H1 (cell line): ENCODE measurements around the gene PPM1D. TPM values are rescaled to one million over a fixed set of nuclear protein-coding genes. Genes with fewer than 3 reads are reported as not detected.
"Not testable (repeated sequence)": the region's sequence is repeated elsewhere in the genome, so short reads cannot be mapped to it uniquely, and the experiment has no call there.

Experiments
- CTCF ChIA-PET: fragments of 300-600 bp; sonication (Branson Sonifier 250); formaldehyde crosslinking; loops from one replicate; lab custom pipeline; 2021; ENCODE audit not compliant: partially characterized antibody; lab: Charles Lee
- POLR2A ChIA-PET: fragments of 300-600 bp; sonication (Branson Sonifier 250); formaldehyde crosslinking; loops from one replicate; lab custom pipeline; 2021; ENCODE audit warnings: inconsistent platforms; ENCODE audit not compliant: partially characterized antibody; lab: Charles Lee
- DNase-seq, 2 experiments: peaks; one replicate each; pipeline versions ENCODE4 v3.0.0 to v3.0.0-alpha.2; 2010 to 2022; ENCODE audit warnings: low spot score in 2 of 2, low read depth in 1 of 2, mixed read lengths in 1 of 2
- FAIRE-seq: peaks from 2 replicates; lab custom pipeline; 2011; peaks lifted over from hg19 to GRCh38; lab: Jason Lieb, UNC
- H2AFZ ChIP-seq: 2 replicates; pipeline ENCODE4 v1.8.1; 2012; ENCODE audit warnings: low read length, inconsistent platforms
- H2AK5ac ChIP-seq: 2 replicates; pipeline ENCODE4 v1.6.1; 2013; ENCODE audit warnings: low read depth, low read length
- H2BK120ac ChIP-seq: replicated peaks from 2 replicates; pipeline ENCODE3; 2013; ENCODE audit warnings: low read depth, low read length, inconsistent platforms
- H2BK12ac ChIP-seq: 2 replicates; pipeline ENCODE4 v1.6.1; 2013; ENCODE audit warnings: low read depth, low read length
- H2BK15ac ChIP-seq: 2 replicates; pipeline ENCODE4 v1.6.1; 2013; ENCODE audit warnings: low read length
- H2BK20ac ChIP-seq: 2 replicates; pipeline ENCODE4 v1.6.1; 2013; ENCODE audit warnings: low read length
- H2BK5ac ChIP-seq: 2 replicates; pipeline ENCODE4 v1.6.1; 2013; ENCODE audit warnings: low read depth, low read length
- H3K14ac ChIP-seq: 2 replicates; pipeline ENCODE4 v1.6.1; 2013; ENCODE audit warnings: inconsistent platforms; ENCODE audit not compliant: insufficient read length
- H3K18ac ChIP-seq: 2 replicates; pipeline ENCODE4 v1.6.1; 2013; ENCODE audit warnings: low read length; ENCODE audit errors: extremely low read depth
- H3K23ac ChIP-seq: 2 replicates; pipeline ENCODE4 v1.6.1; 2013; ENCODE audit warnings: inconsistent platforms; ENCODE audit not compliant: insufficient read length
- H3K23me2 ChIP-seq: 2 replicates; pipeline ENCODE4 v1.6.1; 2013; ENCODE audit warnings: low read depth, low read length
- H3K27ac ChIP-seq: 2 replicates; pipeline ENCODE4 v1.6.1; 2011; ENCODE audit warnings: low read depth, low read length, inconsistent platforms
- H3K27me3 ChIP-seq, 4 experiments: replicated peaks in 1 of 4; 1 replicate in 1 of 4; 2 replicates in 3 of 4; pipeline versions ENCODE4 v1.6.1 to v1.8.1; 2011 to 2013; ENCODE audit warnings: low read length in 3 of 4, mild to moderate bottlenecking in 3 of 4, inconsistent platforms in 2 of 4, mixed read lengths in 2 of 4, moderate library complexity in 1 of 4; ENCODE audit not compliant: control insufficient read depth in 3 of 4, insufficient read depth in 3 of 4; ENCODE audit errors: extremely low read depth in 1 of 4
- H3K36me3 ChIP-seq, 4 experiments: 2 replicates each; pipeline versions ENCODE4 v1.6.1 to v1.8.1; 2011 to 2013; ENCODE audit warnings: mild to moderate bottlenecking in 4 of 4, low read length in 3 of 4, moderate library complexity in 2 of 4, control low read depth in 1 of 4, inconsistent platforms in 1 of 4; ENCODE audit not compliant: insufficient read depth in 4 of 4, control insufficient read depth in 2 of 4
- H3K4ac ChIP-seq: replicated peaks from 2 replicates; pipeline ENCODE3; 2013; ENCODE audit warnings: low read length, low read depth, mixed read lengths, inconsistent platforms; ENCODE audit not compliant: insufficient read length
- H3K4me1 ChIP-seq, 4 experiments: replicated peaks in 1 of 4; 1 replicate in 1 of 4; 2 replicates in 3 of 4; pipeline versions ENCODE4 v1.6.1 to v1.8.1; 2011 to 2013; ENCODE audit warnings: low read length in 3 of 4, inconsistent platforms in 2 of 4, mixed read lengths in 1 of 4; ENCODE audit not compliant: insufficient read depth in 4 of 4, control insufficient read depth in 3 of 4
- H3K4me2 ChIP-seq, 2 experiments: 2 replicates each; pipeline versions ENCODE4 v1.6.1 to v1.8.1; 2011 to 2013; ENCODE audit warnings: low read depth in 2 of 2, low read length in 2 of 2, control low read depth in 1 of 2, inconsistent platforms in 1 of 2, mild to moderate bottlenecking in 1 of 2; ENCODE audit not compliant: insufficient read depth in 1 of 2
- H3K4me3 ChIP-seq, 4 experiments: fragments of 200-600, 300-600 bp in 1 of 4; sonication (generic), shearing (Covaris generic), sonication (Bioruptor Twin) in 1 of 4; 2 replicates each; pipeline versions ENCODE4 v1.5.1 to v1.8.1; 2011 to 2016; ENCODE audit warnings: low read length in 4 of 4, low read depth in 3 of 4, control low read depth in 2 of 4, inconsistent platforms in 2 of 4, mild to moderate bottlenecking in 2 of 4, mixed read lengths in 1 of 4, moderate library complexity in 1 of 4; ENCODE audit not compliant: insufficient read depth in 2 of 4; ENCODE audit errors: extremely low read depth in 1 of 4
- H3K56ac ChIP-seq: replicated peaks from 2 replicates; pipeline ENCODE3; 2013; ENCODE audit warnings: low read depth, mild to moderate bottlenecking, mixed read lengths, low read length, inconsistent platforms; ENCODE audit not compliant: insufficient read length
- H3K79me1 ChIP-seq: 2 replicates; pipeline ENCODE4 v1.6.1; 2013; ENCODE audit warnings: low read depth, low read length, control low read depth
- H3K79me2 ChIP-seq, 2 experiments: 2 replicates each; pipeline versions ENCODE4 v1.6.1 to v1.8.1; 2012 to 2013; ENCODE audit warnings: low read length in 2 of 2, mild to moderate bottlenecking in 2 of 2, inconsistent platforms in 1 of 2; ENCODE audit not compliant: insufficient read depth in 2 of 2, control insufficient read depth in 1 of 2
- H3K9ac ChIP-seq, 4 experiments: replicated peaks in 1 of 4; 1 replicate in 1 of 4; 2 replicates in 3 of 4; pipeline versions ENCODE4 v1.6.1 to v1.8.1; 2011 to 2013; ENCODE audit warnings: low read depth in 3 of 4, low read length in 3 of 4, control low read depth in 2 of 4, mild to moderate bottlenecking in 2 of 4, moderate library complexity in 2 of 4, inconsistent platforms in 1 of 4; ENCODE audit errors: extremely low read depth in 1 of 4
- H3K9me3 ChIP-seq, 2 experiments: 2 replicates each; pipeline versions ENCODE4 v1.6.1 to v1.8.1; 2012 to 2013; ENCODE audit warnings: mild to moderate bottlenecking in 2 of 2, moderate library complexity in 2 of 2, control low read depth in 1 of 2, inconsistent platforms in 1 of 2, low read depth in 1 of 2, low read length in 1 of 2, mixed read lengths in 1 of 2; ENCODE audit not compliant: insufficient read depth in 2 of 2
- H4K20me1 ChIP-seq, 2 experiments: replicated peaks in 1 of 2; 2 replicates each; pipeline versions ENCODE3 to v1.8.1; 2011 to 2013; ENCODE audit warnings: inconsistent platforms in 2 of 2, low read length in 2 of 2, mild to moderate bottlenecking in 1 of 2; ENCODE audit not compliant: insufficient read depth in 2 of 2, control insufficient read depth in 1 of 2
- H4K5ac ChIP-seq: 2 replicates; pipeline ENCODE4 v1.6.1; 2013; ENCODE audit warnings: low read length, low read depth, mixed read lengths, inconsistent platforms; ENCODE audit not compliant: insufficient read length
- H4K8ac ChIP-seq: 2 replicates; pipeline ENCODE4 v1.8.0; 2013; ENCODE audit warnings: mild to moderate bottlenecking, moderate library complexity, low read length, inconsistent platforms; ENCODE audit not compliant: insufficient read depth; ENCODE audit errors: extremely low read depth
- H4K91ac ChIP-seq: replicated peaks from 2 replicates; pipeline ENCODE3; 2013; ENCODE audit warnings: low read length, mixed read lengths, inconsistent platforms; ENCODE audit not compliant: insufficient read length
- WGBS, 2 experiments: shearing (Covaris generic) in 1 of 2; methylation state at CpG; one replicate each; pipeline versions ENCODE4 v1.1.6 to v1.1.7; 2013 to 2015; ENCODE audit warnings: low lambda C conversion rate in 2 of 2, mixed read lengths in 2 of 2, inconsistent platforms in 1 of 2, low coverage in 1 of 2, missing lambda C conversion rate in 1 of 2; ENCODE audit not compliant: insufficient replicate concordance in 2 of 2, insufficient coverage in 1 of 2, insufficient read length in 1 of 2; ENCODE audit errors: extremely low coverage in 1 of 2, missing lambda C conversion rate in 1 of 2; 5-methylcytosine and 5-hydroxymethylcytosine counted together
- polyA plus RNA-seq, 7 experiments: library from polyadenylated mRNA; depleted of rRNA in 3 of 7; stranded (reverse) in 5 of 7; unstranded in 2 of 7; fragments of >200 nt in 5 of 7; fragments of 200-250 nt in 2 of 7; gene quantifications; 1 replicate in 5 of 7; 2 replicates in 1 of 7; 4 replicates in 1 of 7; pipeline versions ENCODE4 v1.2.1 to v1.2.3, GENCODE V29; 2011 to 2013; ENCODE audit warnings: missing spikeins in 2 of 7, mixed read lengths in 2 of 7
- total RNA-seq: library from RNA; stranded (reverse); fragmentation: NEBNext Ultra II Directional; extraction: Animal tissue kit (Norgen Biotek cat#: 25700); gene quantifications from 2 replicates; pipeline ENCODE4 v1.2.1, GENCODE V29; 2021

The PPM1D gene
- total and polyA plus RNA-seq, 2 of the 8 experiments (the other 6 are each of a cell fraction or from before 2014, with no cell fraction given) = 5.0 to 16.7 TPM

DNA sequence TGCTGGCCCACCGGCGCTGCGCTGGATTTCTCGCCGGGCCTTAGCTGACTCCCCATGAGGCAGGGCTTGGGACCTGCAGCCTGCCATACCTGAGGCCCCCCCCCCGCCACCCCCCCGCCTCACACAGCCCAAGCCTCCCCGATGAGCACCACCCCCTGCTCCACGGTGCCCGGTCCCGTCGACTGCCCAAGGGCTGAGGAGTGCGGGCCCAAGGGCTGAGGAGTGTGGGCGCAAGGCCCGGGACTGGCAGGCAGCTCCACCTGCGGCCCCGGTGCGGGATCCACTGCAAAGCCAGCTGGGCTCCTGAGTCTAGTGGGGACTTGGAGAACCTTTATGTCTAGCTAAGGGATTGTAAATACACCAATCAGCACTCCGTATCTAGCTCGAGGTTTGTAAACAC, 13.8 kb downstream of the PPM1D start:
- not testable (repeated sequence) for H3K27ac ChIP-seq, H3K23ac ChIP-seq, H2BK20ac ChIP-seq, H3K4ac ChIP-seq, H3K9ac ChIP-seq, H4K5ac ChIP-seq, H3K56ac ChIP-seq, H3K14ac ChIP-seq, H3K23me2 ChIP-seq, H3K4me1 ChIP-seq, H2BK15ac ChIP-seq, H3K18ac ChIP-seq, H4K20me1 ChIP-seq, H2BK5ac ChIP-seq, H2BK120ac ChIP-seq, H3K79me1 ChIP-seq, FAIRE-seq, H3K36me3 ChIP-seq, H3K9me3 ChIP-seq, H3K27me3 ChIP-seq, H4K91ac ChIP-seq, H4K8ac ChIP-seq, H2AK5ac ChIP-seq, H3K4me3 ChIP-seq, H3K4me2 ChIP-seq, H2BK12ac ChIP-seq, H2AFZ ChIP-seq
- DNase-seq = peak in 1 of 2 experiments; percentile 42
- ChIA-PET CTCF (interaction anchor here (1.1 to 2.3 kb wide), 6 partner anchors 9 to 118 kb away, joined by 3 to 12 read pairs (median 4); no protein-coding TSS in a partner anchor), POLR2A (interaction anchor here (1.4 to 3.4 kb wide), 2 partner anchors 10 to 14 kb away, joined by 4 to 13 read pairs; partner anchors contain the start of gene PPM1D)
- H3K79me2 ChIP-seq = peaks cover 9 to 91% of the 10 kb centered on the region in 2 experiments
- 85% methylated on average over 6 of the region's 20 CpGs; no CpG with 5 or more reads in 1 of the 2 experiments for WGBS, 2 experiments

DNA sequence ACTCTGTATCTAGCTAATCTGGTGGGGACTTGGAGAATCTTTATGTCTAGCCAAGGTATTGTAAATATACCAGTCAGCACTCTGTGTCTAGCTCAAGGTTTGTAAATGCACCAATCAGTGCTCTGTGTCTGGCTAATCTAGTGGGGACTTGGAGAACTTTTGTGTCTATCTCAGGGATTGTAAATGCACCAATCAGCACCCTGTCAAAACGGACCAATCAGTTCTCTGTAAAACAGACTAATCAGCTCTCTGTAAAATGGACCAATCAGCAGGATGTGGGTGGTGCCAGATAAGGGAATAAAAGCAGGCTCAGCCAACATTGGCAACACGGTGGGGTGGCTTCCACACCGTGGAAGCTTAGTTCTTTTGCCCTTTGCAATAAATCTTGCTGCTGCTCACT, 14.3 kb downstream of the PPM1D start:
- H3K9me3 ChIP-seq, H2BK12ac ChIP-seq, H3K4ac ChIP-seq, H2AK5ac ChIP-seq, H2BK20ac ChIP-seq, H3K56ac ChIP-seq, H2BK15ac ChIP-seq, H3K36me3 ChIP-seq, H3K14ac ChIP-seq, H3K9ac ChIP-seq, H3K4me2 ChIP-seq, H3K79me1 ChIP-seq, H3K4me1 ChIP-seq, H4K8ac ChIP-seq, H2AFZ ChIP-seq, H4K20me1 ChIP-seq, H3K27ac ChIP-seq, H4K91ac ChIP-seq, H3K4me3 ChIP-seq, H3K18ac ChIP-seq, H2BK120ac ChIP-seq, H3K23me2 ChIP-seq, H2BK5ac ChIP-seq, FAIRE-seq, H3K23ac ChIP-seq, H4K5ac ChIP-seq, H3K27me3 ChIP-seq: not testable (repeated sequence)
- peaks cover 9 to 94% of the 10 kb centered on the region in 2 experiments for H3K79me2 ChIP-seq
- ChIA-PET CTCF (interaction anchor here (1.1 to 2.3 kb wide), 6 partner anchors 10 to 119 kb away, joined by 3 to 12 read pairs (median 4); no protein-coding TSS in a partner anchor), POLR2A (interaction anchor here (3.4 kb wide), 1 partner anchor 15 kb away, joined by 13 read pairs; the partner anchor contains the start of gene PPM1D)
- WGBS, 2 experiments = 93% methylated on average over 3 of the region's 3 CpGs; no CpG with 5 or more reads in 1 of the 2 experiments
- DNase-seq = peak in 1 of 2 experiments; percentile 28
